ENCODE results near the gene ZNF773. TPM values are rescaled to one million over a fixed set of nuclear protein-coding genes. Genes with fewer than 3 reads are reported as not detected.

ZNF773 gene
- polyA plus RNA-seq, 4 donors, result 1.3 to 10.9 (median 2.4) TPM

DNA sequence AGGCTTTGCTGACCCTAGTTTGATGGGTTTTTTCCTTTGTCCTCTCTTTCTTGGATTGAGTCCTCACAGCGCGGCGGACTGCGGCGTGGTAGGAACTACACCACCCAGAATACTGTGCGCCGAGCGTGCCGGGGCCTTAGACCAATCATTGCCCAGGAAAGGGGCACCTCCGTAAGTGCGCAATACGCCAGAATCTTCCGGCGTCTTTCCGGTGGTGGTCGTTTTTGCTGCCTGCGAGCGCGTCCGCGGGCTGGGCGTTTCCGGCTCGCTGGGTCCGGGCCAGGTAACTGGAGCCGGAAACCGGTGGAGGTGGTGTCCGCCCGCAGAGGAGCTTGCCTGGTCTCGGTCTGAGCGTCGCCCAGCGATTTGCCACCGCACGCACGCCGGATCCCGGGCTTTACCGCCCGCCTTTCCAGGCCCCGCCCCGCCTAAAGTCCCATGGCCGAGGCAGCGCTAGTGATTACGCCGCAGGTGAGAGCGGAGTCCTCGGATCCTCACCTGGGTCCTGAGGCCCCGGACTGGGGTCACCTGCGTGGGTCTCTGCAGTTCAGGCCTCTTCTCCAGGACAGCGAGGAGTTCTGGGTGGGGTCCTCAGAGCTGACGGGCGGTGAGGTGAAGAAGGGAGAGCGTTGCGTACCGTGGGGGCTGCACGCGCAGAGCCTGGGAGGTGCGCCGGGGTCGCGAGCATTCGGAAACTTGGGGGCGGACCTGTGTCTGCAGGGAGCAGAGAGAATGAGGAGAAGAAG, 27.6 kb downstream of the ZNF773 start, which contains the start of gene ZNF549:
TSS of gene ZNF549 (plus strand) at position 221 of the 746 bp plus-strand sequence. CDS start at position 439, 218 bp downstream.
- peak; percentile 90 to 95 for DNase-seq
- 1 to 4% (median 3%) methylated on average over 64 of the region's 64 CpGs for WGBS, 3 donors
- peaks cover 5 to 8% (median 7%) of the 10 kb centered on the region in 3 donors for H3K36me3 ChIP-seq (ENCODE audit: control insufficient read depth in 3 of 3, insufficient read depth in 2 of 3, low read depth in 1 of 3, low read length in 3 of 3)
- H3K4me3 ChIP-seq (ENCODE audit: low read depth in 1 of 3, low read length in 3 of 3), result peak within 1 kb of the TSS; percentile 67 to 99 (median 79)
- no peak for FAIRE-seq
- H3K4me1 ChIP-seq (ENCODE audit: control insufficient read depth in 3 of 3, insufficient read depth in 2 of 3, low read depth in 1 of 3, low read length in 2 of 3), result peaks cover 0 to 3% (median 0%) of the 10 kb centered on the region in 3 donors
- no peaks in the 10 kb centered on the region for H3K27me3 ChIP-seq (ENCODE audit: control insufficient read depth in 3 of 3, insufficient read depth in 3 of 3, low read length in 3 of 3)
- peak within 1 kb of the TSS; percentile 69 to 81 (median 78) for H3K27ac ChIP-seq (ENCODE audit: low read depth in 1 of 3, low read length in 2 of 3)
- H3K9me3 ChIP-seq (ENCODE audit: control insufficient read depth in 2 of 2, insufficient read depth in 1 of 2, low read depth in 1 of 2, low read length in 1 of 2), result peaks cover 0 to 22% of the 10 kb centered on the region in 2 donors

DNA sequence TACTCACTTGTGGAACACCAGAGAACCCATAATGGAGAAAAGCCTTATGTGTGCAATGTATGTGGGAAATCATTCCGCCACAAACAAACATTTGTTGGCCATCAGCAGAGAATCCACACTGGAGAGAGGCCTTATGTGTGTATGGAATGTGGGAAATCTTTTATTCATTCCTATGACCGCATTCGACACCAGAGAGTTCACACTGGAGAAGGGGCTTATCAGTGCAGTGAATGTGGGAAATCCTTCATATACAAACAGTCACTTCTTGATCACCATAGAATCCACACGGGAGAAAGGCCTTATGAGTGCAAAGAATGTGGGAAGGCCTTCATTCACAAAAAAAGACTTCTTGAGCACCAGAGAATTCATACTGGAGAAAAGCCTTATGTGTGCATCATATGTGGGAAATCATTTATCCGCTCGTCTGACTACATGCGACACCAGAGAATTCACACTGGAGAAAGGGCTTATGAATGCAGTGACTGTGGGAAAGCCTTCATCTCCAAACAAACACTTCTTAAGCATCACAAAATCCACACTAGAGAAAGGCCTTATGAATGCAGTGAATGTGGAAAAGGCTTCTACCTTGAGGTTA, 38.3 kb downstream of the ZNF773 start:
- FAIRE-seq (no peak), DNase-seq (no peak)
- Histone ChIP-seq H3K27ac (ENCODE audit: low read depth in 1 of 3, low read length in 2 of 3) (no peak overlapping the region), H3K27me3 (ENCODE audit: control insufficient read depth in 3 of 3, insufficient read depth in 3 of 3, low read length in 3 of 3) (no peaks in the 10 kb centered on the region), H3K4me1 (ENCODE audit: control insufficient read depth in 3 of 3, insufficient read depth in 2 of 3, low read depth in 1 of 3, low read length in 2 of 3) (no peaks in the 10 kb centered on the region), H3K36me3 (ENCODE audit: control insufficient read depth in 3 of 3, insufficient read depth in 2 of 3, low read depth in 1 of 3, low read length in 3 of 3) (peaks cover 32 to 38% (median 34%) of the 10 kb centered on the region in 3 donors), H3K9me3 (ENCODE audit: control insufficient read depth in 2 of 2, insufficient read depth in 1 of 2, low read depth in 1 of 2, low read length in 1 of 2) (peaks cover 11 to 82% of the 10 kb centered on the region in 2 donors), H3K4me3 (ENCODE audit: low read depth in 1 of 3, low read length in 3 of 3) (no peak overlapping the region)
- WGBS, 3 donors, result 98 to 99% (median 98%) methylated on average over 7 of the region's 7 CpGs

DNA sequence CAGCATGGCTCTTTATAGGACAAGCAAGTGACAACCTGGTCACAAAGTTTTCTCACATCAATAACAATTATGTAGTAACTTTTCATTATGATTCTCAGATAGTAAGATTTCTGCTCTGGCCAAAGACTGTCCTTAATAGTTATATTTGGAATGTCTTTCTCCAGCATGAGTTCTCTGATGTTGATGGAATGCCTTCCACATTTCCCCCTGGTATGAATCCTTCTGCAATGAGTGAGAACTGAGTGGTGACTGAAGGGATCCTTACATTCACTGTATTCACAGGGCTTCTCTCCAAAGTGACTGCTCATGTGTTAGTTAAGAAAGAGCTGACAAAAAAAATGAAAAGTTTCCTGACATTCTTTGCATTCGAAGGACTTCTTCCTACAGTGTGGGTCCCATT, 46.8 kb downstream of the ZNF773 start:
- H3K4me3 ChIP-seq (ENCODE audit: low read depth in 1 of 3, low read length in 3 of 3), result no peak overlapping the region
- no peak for FAIRE-seq
- no peak overlapping the region for H3K27ac ChIP-seq (ENCODE audit: low read depth in 1 of 3, low read length in 2 of 3)
- peaks cover 0 to 3% (median 0%) of the 10 kb centered on the region in 3 donors for H3K27me3 ChIP-seq (ENCODE audit: control insufficient read depth in 3 of 3, insufficient read depth in 3 of 3, low read length in 3 of 3)
- DNase-seq, result no peak
- 94 to 100% (median 100%) methylated on average over 1 of the region's 1 CpG for WGBS, 3 donors
- peaks cover 35 to 40% (median 39%) of the 10 kb centered on the region in 3 donors for H3K36me3 ChIP-seq (ENCODE audit: control insufficient read depth in 3 of 3, insufficient read depth in 2 of 3, low read depth in 1 of 3, low read length in 3 of 3)
- peaks cover 6 to 71% of the 10 kb centered on the region in 2 donors for H3K9me3 ChIP-seq (ENCODE audit: control insufficient read depth in 2 of 2, insufficient read depth in 1 of 2, low read depth in 1 of 2, low read length in 1 of 2)
- no peaks in the 10 kb centered on the region for H3K4me1 ChIP-seq (ENCODE audit: control insufficient read depth in 3 of 3, insufficient read depth in 2 of 3, low read depth in 1 of 3, low read length in 2 of 3)

DNA sequence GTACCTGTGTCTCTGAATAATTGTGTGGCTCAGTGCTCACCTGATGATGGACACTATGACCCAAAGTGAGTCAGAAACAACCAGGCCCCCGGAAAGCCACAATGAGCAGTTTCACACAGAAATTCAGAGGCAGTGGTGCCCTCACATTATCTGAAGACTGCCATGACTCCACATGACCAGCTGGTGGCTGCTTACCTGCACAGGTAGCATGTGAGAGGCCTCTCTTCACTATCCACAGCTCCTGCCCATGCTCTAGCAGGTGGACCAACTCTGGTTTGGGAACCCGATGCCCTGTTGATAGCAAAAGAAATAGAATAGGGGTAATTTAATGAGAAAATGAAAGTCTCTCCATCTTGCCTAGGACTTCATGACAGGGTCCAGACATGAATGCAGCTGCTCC, 52.7 kb downstream of the ZNF773 start:
- WGBS, 3 donors, result 90 to 98% (median 97%) methylated on average over 2 of the region's 2 CpGs
- FAIRE-seq (no peak), DNase-seq (no peak)
- no peak overlapping the region for H3K27ac ChIP-seq (ENCODE audit: low read depth in 1 of 3, low read length in 2 of 3)
- no peak overlapping the region for H3K4me3 ChIP-seq (ENCODE audit: low read depth in 1 of 3, low read length in 3 of 3)
- no peaks in the 10 kb centered on the region for H3K27me3 ChIP-seq (ENCODE audit: control insufficient read depth in 3 of 3, insufficient read depth in 3 of 3, low read length in 3 of 3)
- H3K36me3 ChIP-seq (ENCODE audit: control insufficient read depth in 3 of 3, insufficient read depth in 2 of 3, low read depth in 1 of 3, low read length in 3 of 3), result peaks cover 38 to 57% (median 49%) of the 10 kb centered on the region in 3 donors
- H3K4me1 ChIP-seq (ENCODE audit: control insufficient read depth in 3 of 3, insufficient read depth in 2 of 3, low read depth in 1 of 3, low read length in 2 of 3), result no peaks in the 10 kb centered on the region
- H3K9me3 ChIP-seq (ENCODE audit: control insufficient read depth in 2 of 2, insufficient read depth in 1 of 2, low read depth in 1 of 2, low read length in 1 of 2), result peaks cover 6 to 72% of the 10 kb centered on the region in 2 donors

DNA sequence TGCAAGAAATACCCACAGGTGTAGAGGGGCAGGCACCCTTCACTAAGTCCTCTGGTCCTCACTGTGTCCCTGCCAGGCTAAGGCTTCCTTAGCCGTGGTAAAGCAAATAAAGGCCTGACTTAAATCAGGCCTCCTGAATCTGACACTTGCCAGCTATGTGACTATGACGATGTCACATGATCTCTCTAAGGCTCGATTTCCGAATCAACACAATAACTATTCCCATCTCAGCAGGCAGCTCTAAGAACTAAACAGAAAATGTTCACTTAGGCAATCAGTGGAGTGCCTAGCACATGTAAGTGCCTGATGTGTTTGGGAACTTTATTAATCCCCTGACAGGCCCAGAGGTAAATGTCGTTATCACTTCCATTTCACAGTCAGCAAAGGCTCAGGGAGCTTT, 57.9 kb downstream of the ZNF773 start:
- FAIRE-seq, result no peak
- Histone ChIP-seq H3K36me3 (ENCODE audit: control insufficient read depth in 3 of 3, insufficient read depth in 2 of 3, low read depth in 1 of 3, low read length in 3 of 3) (peaks cover 11 to 34% (median 18%) of the 10 kb centered on the region in 3 donors), H3K27ac (ENCODE audit: low read depth in 1 of 3, low read length in 2 of 3) (no peak overlapping the region), H3K27me3 (ENCODE audit: control insufficient read depth in 3 of 3, insufficient read depth in 3 of 3, low read length in 3 of 3) (no peaks in the 10 kb centered on the region), H3K4me3 (ENCODE audit: low read depth in 1 of 3, low read length in 3 of 3) (no peak overlapping the region), H3K4me1 (ENCODE audit: control insufficient read depth in 3 of 3, insufficient read depth in 2 of 3, low read depth in 1 of 3, low read length in 2 of 3) (peaks cover 4 to 13% (median 7%) of the 10 kb centered on the region in 3 donors), H3K9me3 (ENCODE audit: control insufficient read depth in 2 of 2, insufficient read depth in 1 of 2, low read depth in 1 of 2, low read length in 1 of 2) (peaks cover 0 to 43% of the 10 kb centered on the region in 2 donors)
- no peak for DNase-seq
- 88 to 95% (median 89%) methylated on average over 5 of the region's 5 CpGs for WGBS, 3 donors

Other genes starting within 250 kb of the ZNF773 start
- gene ZNF460, start 219.5 kb upstream of the ZNF773 start, polyA plus RNA-seq, result 1 to 10 TPM in 2 of 4 donors, under 1 TPM in 2; 0.27 to 2.9 (median 1.5) TPM
- gene ZNF543, start 179.5 kb upstream of the ZNF773 start, polyA plus RNA-seq, result 1 to 10 TPM in 2 of 4 donors, under 1 TPM in 2; 0.45 to 7.1 (median 0.91) TPM
- 10 to 100 TPM in 1 of 4 donors, 1 to 10 TPM in 2, under 1 TPM in 1; 0.89 to 10.3 (median 1.9) TPM for gene ZNF304, start 148.7 kb upstream of the ZNF773 start, polyA plus RNA-seq
- 10 to 100 TPM in 3 of 4 donors, 1 to 10 TPM in 1; 9.2 to 17.9 (median 14.1) TPM for gene TRAPPC2B, start 136.4 kb upstream of the ZNF773 start, polyA plus RNA-seq
- 1 to 10 TPM in 2 of 4 donors, under 1 TPM in 2; 0.27 to 4.5 (median 0.88) TPM for gene ZNF547, start 136.4 kb upstream of the ZNF773 start, polyA plus RNA-seq
- gene ZNF548, start 110.1 kb upstream of the ZNF773 start, polyA plus RNA-seq, result 10 to 100 TPM in 1 of 4 donors, 1 to 10 TPM in 3; 2.2 to 25.2 (median 4.3) TPM
- 1 to 10 TPM; 1.9 to 8.8 (median 2.9) TPM for gene ZNF17, start 88.8 kb upstream of the ZNF773 start, polyA plus RNA-seq
- 10 to 100 TPM in 2 of 4 donors, 1 to 10 TPM in 2; 7.6 to 17.2 (median 11.3) TPM for gene ZNF749, start 64.6 kb upstream of the ZNF773 start, polyA plus RNA-seq
- gene VN1R1, start 42.8 kb upstream of the ZNF773 start, polyA plus RNA-seq, result 1 to 10 TPM in 1 of 4 donors, under 1 TPM in 1, not detected in 2; 0.37 to 2.6 TPM
- gene ZNF772, start 22.4 kb upstream of the ZNF773 start, polyA plus RNA-seq, result 10 to 100 TPM in 1 of 4 donors, 1 to 10 TPM in 2, under 1 TPM in 1; 0.27 to 13.2 (median 2.2) TPM
- 10 to 100 TPM in 1 of 4 donors, 1 to 10 TPM in 3; 1.6 to 12.9 (median 2.9) TPM for gene ZNF419, start 12.2 kb upstream of the ZNF773 start, polyA plus RNA-seq
- gene ZNF549, start 27.4 kb downstream of the ZNF773 start, polyA plus RNA-seq, result 10 to 100 TPM in 1 of 4 donors, 1 to 10 TPM in 2, under 1 TPM in 1; 0.89 to 11.5 (median 1.7) TPM
- 10 to 100 TPM in 1 of 4 donors, 1 to 10 TPM in 3; 1.1 to 17.1 (median 1.8) TPM for gene ZNF550, start 59.9 kb downstream of the ZNF773 start, polyA plus RNA-seq
- gene ZNF416, start 79.0 kb downstream of the ZNF773 start, polyA plus RNA-seq, result 1 to 10 TPM in 3 of 4 donors, under 1 TPM in 1; 0.89 to 6.4 (median 2.4) TPM
- 1 to 10 TPM in 3 of 4 donors, not detected in 1; 1.6 to 8.0 (median 2.1) TPM for gene ZIK1, start 84.2 kb downstream of the ZNF773 start, polyA plus RNA-seq
- 1 to 10 TPM in 3 of 4 donors, under 1 TPM in 1; 0.89 to 6.2 (median 3.2) TPM for gene ZNF530, start 99.9 kb downstream of the ZNF773 start, polyA plus RNA-seq
- 10 to 100 TPM in 1 of 4 donors, 1 to 10 TPM in 3; 1.9 to 16.8 (median 4.3) TPM for gene ZNF134, start 114.3 kb downstream of the ZNF773 start, polyA plus RNA-seq
- 10 to 100 TPM in 2 of 4 donors, 1 to 10 TPM in 2; 4.3 to 20.0 (median 9.7) TPM for gene ZNF211, start 133.2 kb downstream of the ZNF773 start, polyA plus RNA-seq
- gene ZSCAN4, start 169.0 kb downstream of the ZNF773 start, polyA plus RNA-seq, result under 1 TPM in 2 of 4 donors, not detected in 2; 0.06 TPM
- gene ZNF551, start 182.0 kb downstream of the ZNF773 start, polyA plus RNA-seq, result 10 to 100 TPM in 1 of 4 donors, 1 to 10 TPM in 3; 1.1 to 11.3 (median 2.1) TPM
- gene ZNF154, start 209.3 kb downstream of the ZNF773 start, polyA plus RNA-seq, result 10 to 100 TPM in 1 of 4 donors, 1 to 10 TPM in 1, under 1 TPM in 1, not detected in 1; 0.27 to 16.7 (median 1.4) TPM
- 10 to 100 TPM in 1 of 4 donors, 1 to 10 TPM in 3; 1.6 to 13.0 (median 2.8) TPM for gene ZNF671, start 227.7 kb downstream of the ZNF773 start, polyA plus RNA-seq
- gene ZNF776, start 246.9 kb downstream of the ZNF773 start, polyA plus RNA-seq, result 10 to 100 TPM in 1 of 4 donors, 1 to 10 TPM in 3; 3.1 to 22.1 (median 4.8) TPM

Data from small intestine (tissue), 7 donors.